SH-SY5Y (cell line): ENCODE results near the gene PACS1.

Experiments
- GATA2 ChIP-seq: IDR thresholded peaks from 2 replicates; pipeline ENCODE4 v1.6.1; 2011; ENCODE audit warnings: mild to moderate bottlenecking, low read depth, low read length
- GATA3 ChIP-seq: IDR thresholded peaks from 2 replicates; pipeline ENCODE4 v1.6.1; 2011; ENCODE audit warnings: low read depth, mild to moderate bottlenecking, low read length, moderate library complexity

PACS1 gene

GRCh38 chr11:66062408-66062807, 7.7 kb upstream of the PACS1 start:
- TF ChIP-seq GATA2 (no peak), GATA3 (no peak)

- TF ChIP-seq GATA3 (no peak), GATA2 (no peak)
Measured at GRCh38 chr11:66063900-66064299, 6.2 kb upstream of the PACS1 start.

GRCh38 chr11:66064571-66064970, 5.5 kb upstream of the PACS1 start:
- no peak for TF ChIP-seq GATA3
- no peak for TF ChIP-seq GATA2

GRCh38 chr11:66066751-66067150, 3.3 kb upstream of the PACS1 start:
- TF ChIP-seq GATA2 (no peak), GATA3 (no peak)

GRCh38 chr11:66067640-66068039, 2.4 kb upstream of the PACS1 start:
- no peak for TF ChIP-seq GATA3

- TF ChIP-seq GATA2, result no peak
Measured at GRCh38 chr11:66068154-66068821, 1.8 kb upstream of the PACS1 start.

GRCh38 chr11:66068923-66069714, 953 bp upstream of the PACS1 start:
- TF ChIP-seq GATA2, result no peak
- no peak for TF ChIP-seq GATA3

GRCh38 chr11:66070604-66071380, 720 bp downstream of the PACS1 start:
- no peak for TF ChIP-seq GATA3
- no peak for TF ChIP-seq GATA2

- TF ChIP-seq GATA2 (no peak), GATA3 (no peak)
Measured at GRCh38 chr11:66071381-66071801, 1.3 kb downstream of the PACS1 start.

GRCh38 chr11:66072081-66072480, 2.0 kb downstream of the PACS1 start:
- no peak for TF ChIP-seq GATA3
- no peak for TF ChIP-seq GATA2

GRCh38 chr11:66072518-66072917, 2.4 kb downstream of the PACS1 start:
- TF ChIP-seq GATA3 (no peak), GATA2 (no peak)

- no peak for TF ChIP-seq GATA3
Measured at GRCh38 chr11:66073669-66074068, 3.6 kb downstream of the PACS1 start.

- TF ChIP-seq GATA3 (no peak), GATA2 (no peak)
Measured at GRCh38 chr11:66075273-66075672, 5.2 kb downstream of the PACS1 start.

GRCh38 chr11:66076561-66076960, 6.5 kb downstream of the PACS1 start:
- TF ChIP-seq GATA3 (no peak), GATA2 (no peak)

- no peak for TF ChIP-seq GATA2
- no peak for TF ChIP-seq GATA3
Measured at GRCh38 chr11:66077927-66078326, 7.9 kb downstream of the PACS1 start.
